ENCODE results near the gene CDK19.

- TF ChIP-seq EZH2 (IDR thresholded peaks at IDR 0.05; ENCODE audit: insufficient read depth, poor library complexity, severe bottlenecking) (no peak), EZH2phosphoT487 (IDR thresholded peaks at IDR 0.05; ENCODE audit: insufficient read depth, low read depth) (no peak)
Observed at GRCh38 chr6:110710115-110710514, 105.2 kb downstream of the CDK19 start.

All from GM23248 (cell line).